Upper lobe of left lung (tissue), 4 donors: ENCODE results near the gene SLIT1.

Experiments
- CTCF ChIP-seq, 6 experiments: fragments of 450-650 bp in 4 of 6; fragments of 200-600 bp in 2 of 6; sonication (generic) in 2 of 6; IDR thresholded peaks; one replicate each; pipeline ENCODE4 v1.5.1; 2016 to 2019; ENCODE audit warnings: antibody characterized with exemption in 6 of 6
- POLR2A ChIP-seq, 4 donors: fragments of 450-650 bp; IDR thresholded peaks; one replicate each; pipeline ENCODE4 v1.5.1; 2016 to 2017; ENCODE audit warnings: antibody characterized with exemption in 4 of 4, mild to moderate bottlenecking in 2 of 4

GRCh38 chr10:97071496-97071895 lies 114.3 kb downstream of the SLIT1 start:
- no peak for TF ChIP-seq CTCF (IDR thresholded peaks at IDR 0.05)
- TF ChIP-seq POLR2A (IDR thresholded peaks at IDR 0.05), result no peak
